Dedifferentiated amniotic fluid mesenchymal stem cell (primary cell): Measurements from ENCODE around the gene CEACAM18.
"Not testable (repeated sequence)": the region's sequence is repeated elsewhere in the genome, so short reads cannot be mapped to it uniquely, and the experiment has no call there.

Experiments used
- DNase-seq: peaks from one replicate; pipeline ENCODE4 v3.0.0-alpha.2; 2016; ENCODE audit errors: extremely low spot score

Gene CEACAM18

GRCh38 chr19:51461723-51462161 lies 16.6 kb upstream of the CEACAM18 start:
- no peak for DNase-seq

- DNase-seq = no peak
These were observed 16.1 kb upstream of the CEACAM18 start for GRCh38 chr19:51462276-51462675.

- DNase-seq = no peak
These were observed 15.7 kb upstream of the CEACAM18 start for GRCh38 chr19:51462681-51463080.

DNA sequence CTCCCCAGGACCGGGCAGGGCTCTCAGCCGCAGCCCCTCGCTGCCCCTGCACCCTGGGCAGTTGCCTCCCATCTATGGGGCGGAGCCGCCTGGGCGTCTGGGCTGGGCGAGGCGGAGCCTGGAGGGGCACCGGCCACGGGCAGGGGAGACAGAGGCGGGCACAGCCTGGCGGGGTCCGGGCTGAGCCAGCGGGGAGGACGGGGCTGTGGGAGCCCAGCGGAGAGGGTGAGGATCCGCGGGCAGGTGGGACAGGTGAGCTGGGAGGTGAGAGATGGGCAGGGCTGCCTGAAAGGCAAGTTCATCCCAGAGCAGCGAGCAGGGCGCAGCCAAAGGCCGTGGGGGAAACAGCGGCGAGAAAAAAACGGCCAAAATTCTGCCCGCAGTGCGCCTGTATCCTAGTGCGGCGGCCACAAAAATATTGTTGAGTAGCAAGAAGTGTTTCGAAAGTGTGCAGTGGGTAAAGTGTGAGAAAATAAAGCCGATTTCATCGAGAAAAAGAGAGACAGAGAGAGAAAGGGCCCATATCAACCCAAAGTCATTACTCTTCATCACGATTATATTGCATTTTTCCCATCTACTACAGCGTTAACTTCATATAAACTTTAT lies 14.3 kb upstream of the CEACAM18 start:
- DNase-seq = not testable (repeated sequence)

DNA sequence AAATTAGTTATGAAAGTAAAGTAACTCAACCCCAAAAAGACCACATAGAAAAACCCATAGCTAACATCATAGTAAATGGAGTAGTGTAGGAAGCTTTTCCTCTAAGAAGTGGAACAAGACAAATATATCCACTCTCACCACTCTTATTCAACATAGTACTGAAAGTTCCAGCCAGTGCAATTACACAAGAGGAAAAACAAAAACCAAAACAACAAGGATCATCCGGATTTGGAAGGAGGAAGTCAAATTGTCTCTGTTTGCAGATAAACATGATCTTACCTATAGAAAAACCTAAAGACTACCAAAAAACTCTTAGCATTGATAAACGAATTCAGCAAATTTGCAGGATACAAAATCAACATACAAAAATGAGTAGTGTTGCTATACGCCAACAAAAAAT lies 11.6 kb upstream of the CEACAM18 start:
- DNase-seq = no peak

DNA sequence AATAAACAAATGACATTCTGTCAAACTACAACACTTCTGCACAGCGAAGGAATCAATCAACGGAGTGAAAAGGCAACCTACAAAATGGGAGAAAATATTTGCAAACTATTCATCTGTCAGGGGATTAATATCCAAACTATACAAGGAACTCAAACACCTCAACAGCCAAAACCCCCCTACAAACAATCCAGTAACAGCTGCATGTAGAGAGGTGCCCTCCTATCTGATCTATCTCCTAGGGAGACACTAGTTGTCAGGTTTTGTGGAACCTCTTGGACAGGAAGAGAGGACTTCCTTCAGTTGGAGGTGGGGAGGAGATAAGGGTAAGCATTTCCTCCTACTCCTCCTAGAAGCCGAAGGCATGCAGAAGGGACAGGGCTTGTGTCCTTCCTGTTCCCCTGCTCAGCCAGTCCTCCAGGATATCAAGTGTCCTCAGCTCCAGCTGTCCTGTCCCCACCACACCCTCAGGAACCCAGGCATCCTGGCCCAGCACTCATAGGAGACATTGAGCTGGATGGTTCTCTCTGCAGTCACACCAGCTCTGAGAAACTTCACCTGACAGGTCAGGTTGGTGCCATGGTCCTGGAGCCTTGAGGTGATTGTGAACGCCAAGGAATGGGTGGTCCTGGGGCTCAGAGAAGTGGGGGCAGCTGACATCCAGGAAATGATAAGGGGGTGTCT lies 10.3 kb upstream of the CEACAM18 start:
- DNase-seq = no peak

- DNase-seq = no peak
These were observed 9.8 kb upstream of the CEACAM18 start for GRCh38 chr19:51468545-51468920.

DNA sequence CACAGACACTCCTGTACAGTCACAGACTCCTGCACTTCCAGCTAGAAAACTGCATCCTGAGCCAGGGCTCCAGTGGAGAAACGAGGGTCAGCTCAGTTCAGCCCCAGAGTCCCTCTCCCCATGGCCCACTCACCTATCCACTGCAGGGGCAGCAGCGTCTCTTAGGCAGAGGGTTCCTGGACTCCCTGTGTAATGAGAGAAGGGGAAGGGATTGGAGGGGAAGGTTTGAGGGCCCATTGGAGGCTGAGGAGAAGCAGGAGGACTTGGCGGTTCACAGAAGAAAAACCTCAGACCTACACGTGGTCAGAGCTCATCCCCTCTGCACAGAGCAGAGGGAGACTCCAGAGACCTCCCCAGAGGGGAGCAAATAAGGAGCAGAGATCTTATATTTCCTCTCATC lies 9.2 kb upstream of the CEACAM18 start:
- DNase-seq = no peak

- DNase-seq = no peak
These were observed 8.7 kb upstream of the CEACAM18 start for GRCh38 chr19:51469629-51470028.

- no peak for DNase-seq
These were observed 7.4 kb upstream of the CEACAM18 start for GRCh38 chr19:51470966-51471365.

GRCh38 chr19:51471527-51471926 lies 6.8 kb upstream of the CEACAM18 start:
- DNase-seq = no peak

GRCh38 chr19:51472607-51473006 lies 5.7 kb upstream of the CEACAM18 start:
- DNase-seq = no peak

- DNase-seq = peak; percentile 47
These were observed 5.2 kb upstream of the CEACAM18 start for GRCh38 chr19:51473009-51473707.

DNA sequence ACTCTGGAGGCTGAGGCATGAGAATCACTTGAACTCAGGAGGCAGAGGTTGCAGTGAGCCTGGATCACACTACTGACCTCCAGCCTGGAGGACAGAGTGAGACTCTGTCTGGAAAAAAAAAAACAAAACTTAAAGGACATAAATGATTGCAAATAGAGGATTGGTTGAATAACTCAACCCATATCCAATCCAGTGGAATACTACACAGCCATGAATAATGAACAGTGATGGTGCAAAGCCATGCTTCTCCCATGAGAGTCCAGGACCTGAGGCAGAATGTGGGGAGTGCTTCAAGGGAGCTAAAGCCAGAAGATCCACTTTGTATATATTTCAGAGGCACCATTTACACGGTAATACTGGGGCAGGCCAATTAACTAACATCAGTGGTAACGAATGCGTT lies 2.2 kb upstream of the CEACAM18 start:
- DNase-seq = no peak

DNA sequence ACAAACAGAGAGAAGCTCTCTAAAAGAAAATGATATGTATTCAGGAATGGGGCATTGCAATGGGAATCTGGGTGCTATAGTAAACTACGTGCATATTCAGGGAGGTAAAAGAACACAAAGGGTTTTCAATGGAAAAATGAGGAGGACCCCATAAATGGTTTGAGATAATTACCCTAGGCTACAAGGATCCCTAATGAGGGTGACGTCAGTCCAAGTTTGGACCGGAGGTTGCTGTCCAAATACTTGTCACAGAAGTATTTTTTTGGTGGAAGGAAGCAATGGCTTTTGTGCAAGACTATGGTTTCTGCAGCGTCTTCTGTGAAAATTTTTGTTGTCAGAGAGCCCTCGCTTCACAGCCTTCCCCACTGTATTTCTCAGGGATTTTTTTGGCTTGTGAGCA lies 995 bp upstream of the CEACAM18 start:
- DNase-seq = no peak

DNA sequence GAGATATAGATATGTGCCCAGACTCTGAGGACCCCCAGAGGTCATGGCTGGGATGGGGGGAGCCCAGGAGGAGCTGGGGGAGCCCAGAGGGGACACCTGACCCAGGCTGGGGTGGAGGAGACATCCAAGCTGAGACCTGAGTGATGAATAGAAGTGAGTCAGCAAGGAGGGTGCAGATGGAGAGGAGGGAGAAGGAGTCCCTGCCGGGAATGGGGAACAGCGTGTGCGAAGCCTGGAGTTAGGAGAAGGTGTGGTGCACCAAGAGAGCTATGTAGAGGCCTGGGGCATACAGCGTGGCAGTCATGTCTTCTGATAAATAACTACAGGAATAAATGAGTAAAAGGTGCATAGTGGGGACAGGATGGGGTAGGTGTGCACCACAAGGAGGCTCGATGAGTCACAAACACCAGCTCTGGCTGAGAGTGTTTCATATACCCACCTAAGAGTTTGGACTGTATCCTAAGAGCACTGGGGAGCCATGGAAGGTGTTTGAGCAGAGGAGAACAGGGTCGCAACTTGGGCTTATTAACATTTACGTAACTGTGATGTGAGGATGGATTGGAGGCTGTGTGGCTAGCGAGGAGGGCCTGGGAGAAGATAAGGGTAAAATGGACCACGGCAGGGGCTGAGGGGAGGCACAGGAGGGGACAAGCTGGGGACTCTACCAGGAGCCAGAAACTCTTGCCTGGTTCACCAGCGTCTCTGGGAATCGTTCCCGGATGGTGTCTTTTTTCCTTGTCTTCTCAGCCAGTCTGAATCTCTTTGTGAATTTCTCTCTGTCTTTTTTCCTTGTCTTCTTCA lies 1.4 kb downstream of the CEACAM18 start:
- DNase-seq = no peak

GRCh38 chr19:51480590-51480989 lies 2.3 kb downstream of the CEACAM18 start:
- DNase-seq = no peak

DNA sequence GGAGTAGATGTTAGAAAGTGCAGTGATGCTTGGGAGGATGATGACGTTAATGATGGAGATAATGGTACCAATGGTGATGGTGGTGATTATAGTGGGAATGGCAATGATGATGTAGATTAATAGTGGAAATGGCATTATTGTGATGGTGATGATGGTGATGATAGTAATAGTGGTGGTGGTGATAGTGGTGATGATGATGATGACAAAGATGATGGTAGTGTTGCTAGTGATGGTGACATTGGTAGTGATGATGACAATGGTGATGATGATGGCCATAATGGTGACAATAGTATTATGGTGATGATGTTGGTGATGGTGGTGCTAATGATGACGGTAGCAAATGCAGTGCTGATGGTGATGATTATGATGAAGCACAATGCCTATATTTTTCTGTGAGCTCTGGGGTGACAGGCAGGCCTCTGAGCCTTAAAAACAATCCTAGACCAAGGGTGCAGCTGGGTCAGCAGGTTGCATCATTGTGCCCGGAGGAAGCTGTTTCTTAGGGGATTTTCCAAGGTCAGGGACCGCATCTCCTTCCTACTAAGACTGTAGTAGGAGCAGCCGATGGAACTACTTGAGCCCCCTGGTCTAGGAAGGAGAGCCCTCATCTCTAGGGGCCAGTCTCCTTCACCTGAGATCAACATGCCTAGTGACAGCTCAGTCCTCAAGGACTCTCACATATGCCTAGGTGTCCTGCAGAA lies 7.8 kb downstream of the CEACAM18 start:
- no peak for DNase-seq

DNA sequence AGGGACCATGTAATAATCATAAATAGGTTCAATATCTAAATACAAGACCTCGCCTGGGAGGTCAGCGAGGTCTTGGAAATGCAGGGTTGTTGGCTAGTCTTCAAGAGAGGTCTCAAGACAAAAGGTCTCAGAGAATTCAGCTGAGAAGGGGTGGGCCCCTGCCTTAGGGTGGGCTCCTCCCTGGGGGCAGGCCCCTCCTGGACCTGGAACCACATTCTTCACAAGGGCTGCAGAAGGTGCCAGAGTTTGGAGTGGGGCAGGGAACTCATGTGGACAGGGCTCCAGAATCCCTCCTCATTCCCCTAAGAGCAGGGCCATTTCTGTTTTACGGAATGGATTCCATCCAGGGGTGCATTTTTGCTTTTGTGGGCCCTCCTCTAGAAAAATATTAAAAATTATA lies 10.2 kb downstream of the CEACAM18 start:
- DNase-seq = no peak

- no peak for DNase-seq
These were observed 10.8 kb downstream of the CEACAM18 start for GRCh38 chr19:51489113-51489512.

GRCh38 chr19:51490676-51491075 lies 12.3 kb downstream of the CEACAM18 start:
- no peak for DNase-seq

GRCh38 chr19:51491586-51491985 lies 13.2 kb downstream of the CEACAM18 start:
- no peak for DNase-seq
